A673 (cell line): Measurements from ENCODE around the gene HPSE2. TPM values are rescaled to one million over a fixed set of nuclear protein-coding genes. Genes with fewer than 3 reads are reported as not detected.

ENCODE experiments used
- BruUV-seq: library from RNA; stranded (reverse); fragments of 400-500 nt; replicated peaks from 2 replicates; lab custom pipeline; 2021; lab: Mats Ljungman, UMichigan
- CTCF ChIA-PET: fragments of 300-600 bp; sonication (Branson Sonifier 250); formaldehyde crosslinking; loops from one replicate; lab custom pipeline; 2022; ENCODE audit warnings: antibody characterized with exemption; lab: Charles Lee
- POLR2A ChIA-PET: fragments of 300-600 bp; sonication (Branson Sonifier 250); formaldehyde crosslinking; loops from one replicate; lab custom pipeline; 2022; ENCODE audit warnings: antibody characterized with exemption; ENCODE audit not compliant: low non-redundant PET; lab: Charles Lee
- DNase-seq: peaks from one replicate; pipeline ENCODE4 v3.0.0-alpha.2; 2015; ENCODE audit warnings: low spot score
- H3K27ac ChIP-seq: fragments of 200-600 bp; sonication (generic); 2 replicates; pipeline ENCODE4 v1.5.1; 2016; ENCODE audit warnings: mixed run types, low read depth, mild to moderate bottlenecking, mixed read lengths, antibody characterized with exemption, low read length; ENCODE audit not compliant: poor library complexity, severe bottlenecking
- H3K27me3 ChIP-seq: fragments of 200-600 bp; sonication (generic); replicated peaks from 2 replicates; pipeline ENCODE4 v1.6.1; 2017; ENCODE audit warnings: mixed run types, low read depth, mild to moderate bottlenecking, mixed read lengths, antibody characterized with exemption, low read length; ENCODE audit not compliant: insufficient read depth, poor library complexity
- H3K36me3 ChIP-seq: fragments of 200-600 bp; sonication (generic); 2 replicates; pipeline ENCODE4 v1.6.1; 2016; ENCODE audit warnings: mixed run types, mild to moderate bottlenecking, mixed read lengths, antibody characterized with exemption, low read length; ENCODE audit not compliant: insufficient read depth, poor library complexity, severe bottlenecking
- H3K4me1 ChIP-seq: fragments of 200-600 bp; sonication (generic); 2 replicates; pipeline ENCODE4 v1.6.1; 2017; ENCODE audit warnings: mixed run types, mild to moderate bottlenecking, mixed read lengths, antibody characterized with exemption, low read length; ENCODE audit not compliant: insufficient read depth, poor library complexity, severe bottlenecking
- H3K4me3 ChIP-seq: fragments of 200-600 bp; sonication (generic); 2 replicates; pipeline ENCODE4 v1.5.1; 2016; ENCODE audit warnings: low read depth, mixed run types, mild to moderate bottlenecking, mixed read lengths, low read length; ENCODE audit not compliant: poor library complexity, severe bottlenecking
- H3K9me3 ChIP-seq: fragments of 200-600 bp; sonication (generic); 2 replicates; pipeline ENCODE4 v1.6.1; 2016; ENCODE audit warnings: mixed run types, low read depth, mild to moderate bottlenecking, mixed read lengths, antibody characterized with exemption, low read length; ENCODE audit not compliant: poor library complexity, severe bottlenecking
- EZH2 ChIP-seq: fragments of 200-600 bp; sonication (generic); IDR thresholded peaks from 2 replicates; pipeline ENCODE4 v1.6.1; 2017; ENCODE audit warnings: borderline replicate concordance, low read depth, mild to moderate bottlenecking, mixed read lengths, antibody characterized with exemption, low read length; ENCODE audit not compliant: poor library complexity, severe bottlenecking
- intact Hi-C: fragments of 100-400 bp; cut with micrococcal nuclease; formaldehyde crosslinking; loops from one replicate; pipeline ENCODE4 v1.10.0; 2022; ENCODE audit not compliant: unreplicated experiment
- total RNA-seq: library from RNA; stranded (reverse); gene quantifications from 2 replicates; pipeline ENCODE4 v1.2.3, GENCODE V29; 2021
- TF ChIP-seq, protein P1 (sequence below): fragments of 300-800, 200-600 bp; sonication (generic); conservative IDR thresholded peaks from 2 replicates; pipeline ENCODE4 v1.5.1; 2017; ENCODE audit warnings: low read depth, mild to moderate bottlenecking, antibody characterized with exemption, low read length, moderate library complexity, mixed read lengths

Gene HPSE2
- total RNA-seq, 1 experiment from 2014 or later: not detected

GRCh38 chr10:98673171-98673782 is 562.4 kb downstream of the HPSE2 start:
- Histone ChIP-seq H3K27ac (no peak overlapping the region), H3K27me3 (peaks cover 3% of the 10 kb centered on the region), H3K4me3 (no peak overlapping the region), H3K4me1 (no peaks in the 10 kb centered on the region), H3K36me3 (no peaks in the 10 kb centered on the region), H3K9me3 (no peaks in the 10 kb centered on the region)
- DNase-seq: no peak
- POLR2A ChIA-PET: no interaction called here
- CTCF ChIA-PET: no interaction called here
- intact Hi-C loops: no loop called here
- no TSS peak for BruUV-seq
- TF ChIP-seq, protein P1, sequence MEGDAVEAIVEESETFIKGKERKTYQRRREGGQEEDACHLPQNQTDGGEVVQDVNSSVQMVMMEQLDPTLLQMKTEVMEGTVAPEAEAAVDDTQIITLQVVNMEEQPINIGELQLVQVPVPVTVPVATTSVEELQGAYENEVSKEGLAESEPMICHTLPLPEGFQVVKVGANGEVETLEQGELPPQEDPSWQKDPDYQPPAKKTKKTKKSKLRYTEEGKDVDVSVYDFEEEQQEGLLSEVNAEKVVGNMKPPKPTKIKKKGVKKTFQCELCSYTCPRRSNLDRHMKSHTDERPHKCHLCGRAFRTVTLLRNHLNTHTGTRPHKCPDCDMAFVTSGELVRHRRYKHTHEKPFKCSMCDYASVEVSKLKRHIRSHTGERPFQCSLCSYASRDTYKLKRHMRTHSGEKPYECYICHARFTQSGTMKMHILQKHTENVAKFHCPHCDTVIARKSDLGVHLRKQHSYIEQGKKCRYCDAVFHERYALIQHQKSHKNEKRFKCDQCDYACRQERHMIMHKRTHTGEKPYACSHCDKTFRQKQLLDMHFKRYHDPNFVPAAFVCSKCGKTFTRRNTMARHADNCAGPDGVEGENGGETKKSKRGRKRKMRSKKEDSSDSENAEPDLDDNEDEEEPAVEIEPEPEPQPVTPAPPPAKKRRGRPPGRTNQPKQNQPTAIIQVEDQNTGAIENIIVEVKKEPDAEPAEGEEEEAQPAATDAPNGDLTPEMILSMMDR: no peak
- TF ChIP-seq EZH2: no peak

GRCh38 chr10:98667081-98667480 is 568.6 kb downstream of the HPSE2 start:
- intact Hi-C loops: no loop called here
- Histone ChIP-seq H3K9me3 (peaks cover 9% of the 10 kb centered on the region), H3K36me3 (no peaks in the 10 kb centered on the region), H3K27me3 (peaks cover 5% of the 10 kb centered on the region), H3K27ac (no peak overlapping the region), H3K4me3 (no peak overlapping the region), H3K4me1 (no peaks in the 10 kb centered on the region)
- CTCF ChIA-PET: no interaction called here
- POLR2A ChIA-PET: no interaction called here
- BruUV-seq: no TSS peak
- DNase-seq: no peak
- TF ChIP-seq, protein P1: no peak
- TF ChIP-seq EZH2: no peak

DNA sequence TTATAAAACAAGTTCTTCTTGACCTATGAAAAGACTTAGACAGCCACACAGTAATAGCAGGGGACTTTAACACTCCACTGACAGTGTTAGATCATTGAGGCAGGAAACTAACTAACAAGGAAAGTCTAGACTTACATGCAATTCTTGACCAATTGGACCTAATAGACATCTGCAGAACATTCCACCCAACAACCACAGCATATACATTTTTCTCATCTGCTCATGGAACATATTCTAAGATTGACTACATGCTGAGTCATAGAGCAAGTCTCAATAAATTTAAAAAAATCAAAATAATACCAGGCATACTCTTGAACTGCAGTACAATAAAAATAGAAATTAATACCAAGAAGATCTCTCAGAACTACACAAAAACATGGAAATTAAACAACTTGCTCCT is 569.4 kb downstream of the HPSE2 start:
- Histone ChIP-seq H3K9me3 (peaks cover 9% of the 10 kb centered on the region), H3K27ac (no peak overlapping the region), H3K27me3 (peaks cover 5% of the 10 kb centered on the region), H3K36me3 (no peaks in the 10 kb centered on the region), H3K4me1 (no peaks in the 10 kb centered on the region), H3K4me3 (no peak overlapping the region)
- ChIA-PET POLR2A (no interaction called here), CTCF (no interaction called here)
- intact Hi-C loops: no loop called here
- TF ChIP-seq, protein P1: no peak
- TF ChIP-seq EZH2: no peak
- no TSS peak for BruUV-seq
- DNase-seq: no peak
